Body of pancreas (tissue), 4 donors: Measurements from ENCODE around the gene TMEM59. TPM values are rescaled to one million over a fixed set of nuclear protein-coding genes. Genes with fewer than 3 reads are reported as not detected.

Source experiments
- ATAC-seq: fragments of 150-250 bp; one replicate; pipeline ENCODE4 v1.9.1; 2016
- DNase-seq, 4 donors: peaks; one replicate each; pipeline ENCODE4 v3.0.0-alpha.2; 2019
- H3K27ac ChIP-seq, 4 donors: fragments of 200-600 bp; sonication (generic); 1 replicate in 3 of 4; 2 replicates in 1 of 4; pipeline versions ENCODE4 v1.5.1 to v1.6.1; 2016 to 2019; ENCODE audit warnings: mild to moderate bottlenecking in 1 of 4, mixed read lengths in 1 of 4, moderate library complexity in 1 of 4
- H3K27me3 ChIP-seq, 2 donors: fragments of 200-600 bp; sonication (generic); one replicate each; pipeline ENCODE4 v1.6.0; 2016; ENCODE audit warnings: mild to moderate bottlenecking in 1 of 2
- H3K36me3 ChIP-seq, 2 donors: fragments of 200-600 bp; sonication (generic); replicated peaks in 1 of 2; 2 replicates each; pipeline ENCODE4 v1.5.1; 2016; ENCODE audit warnings: low read depth in 2 of 2; ENCODE audit not compliant: insufficient read depth in 1 of 2
- H3K4me1 ChIP-seq: fragments of 200-600 bp; sonication (generic); one replicate; pipeline ENCODE4 v1.6.0; 2016
- H3K4me3 ChIP-seq, 2 donors: fragments of 200-600 bp; sonication (generic); 1 replicate in 1 of 2; 2 replicates in 1 of 2; pipeline ENCODE4 v1.5.1; 2016 to 2019
- H3K9me3 ChIP-seq, 3 donors: fragments of 200-600 bp; sonication (generic); 1 replicate in 2 of 3; 2 replicates in 1 of 3; pipeline ENCODE4 v1.5.1; 2016
- POLR2A ChIP-seq, 3 donors: fragments of 450-650 bp; IDR thresholded peaks; one replicate each; pipeline ENCODE4 v1.6.1; 2016; ENCODE audit warnings: antibody characterized with exemption in 3 of 3, mild to moderate bottlenecking in 2 of 3
- WGBS, 2 donors: methylation state at CpG; one replicate each; pipeline ENCODE4 v1.1.5; 2017; 5-methylcytosine and 5-hydroxymethylcytosine counted together
- intact Hi-C: fragments of 100-400 bp; cut with DNase I; formaldehyde crosslinking; loops from one replicate; pipeline ENCODE4 v1.15.1; 2023
- total RNA-seq, 2 donors: library from RNA; depleted of rRNA; stranded (reverse); fragments of >200 nt; gene quantifications; one replicate each; pipeline ENCODE4 v1.1.0, GENCODE V29; 2016
- TF ChIP-seq, protein P1 (sequence below), 7 experiments: fragments of 450-650 bp in 4 of 7; fragments of 200-600 bp in 3 of 7; sonication (generic) in 3 of 7; IDR thresholded peaks; one replicate each; pipeline ENCODE4 v1.5.1; 2016 to 2019; ENCODE audit warnings: antibody characterized with exemption in 7 of 7

The TMEM59 gene
- total RNA-seq, 2 donors from 2014 or later = 89.5 to 131 TPM

DNA sequence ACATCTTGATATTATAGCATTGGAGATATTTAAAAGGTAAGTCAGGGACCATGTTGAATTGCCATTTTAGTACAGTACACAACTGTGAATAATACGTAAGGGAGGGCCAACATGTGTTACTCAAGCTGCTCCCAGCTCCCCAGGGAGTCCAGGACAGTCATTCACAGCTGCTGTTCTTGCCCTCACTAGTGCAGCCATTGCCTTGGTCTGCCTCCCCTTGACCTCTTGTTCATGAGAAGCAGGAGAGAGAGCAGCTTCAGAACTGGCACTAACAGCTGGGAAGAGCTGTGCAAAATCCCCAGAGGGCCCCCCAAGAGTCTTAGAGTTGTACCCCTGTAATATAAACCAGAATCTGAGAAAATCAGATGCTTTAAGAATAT lies 16.8 kb upstream of the TMEM59 start:
- Histone ChIP-seq H3K4me1 (no peaks in the 10 kb centered on the region), H3K36me3 (no peaks in the 10 kb centered on the region), H3K9me3 (no peaks in the 10 kb centered on the region), H3K27me3 (no peaks in the 10 kb centered on the region), H3K27ac (no peak overlapping the region), H3K4me3 (no peak overlapping the region)
- 53 to 55% methylated on average over 1 of the region's 1 CpG for WGBS, 2 donors
- no peak for TF ChIP-seq POLR2A (IDR thresholded peaks at IDR 0.05)
- TF ChIP-seq, protein P1, sequence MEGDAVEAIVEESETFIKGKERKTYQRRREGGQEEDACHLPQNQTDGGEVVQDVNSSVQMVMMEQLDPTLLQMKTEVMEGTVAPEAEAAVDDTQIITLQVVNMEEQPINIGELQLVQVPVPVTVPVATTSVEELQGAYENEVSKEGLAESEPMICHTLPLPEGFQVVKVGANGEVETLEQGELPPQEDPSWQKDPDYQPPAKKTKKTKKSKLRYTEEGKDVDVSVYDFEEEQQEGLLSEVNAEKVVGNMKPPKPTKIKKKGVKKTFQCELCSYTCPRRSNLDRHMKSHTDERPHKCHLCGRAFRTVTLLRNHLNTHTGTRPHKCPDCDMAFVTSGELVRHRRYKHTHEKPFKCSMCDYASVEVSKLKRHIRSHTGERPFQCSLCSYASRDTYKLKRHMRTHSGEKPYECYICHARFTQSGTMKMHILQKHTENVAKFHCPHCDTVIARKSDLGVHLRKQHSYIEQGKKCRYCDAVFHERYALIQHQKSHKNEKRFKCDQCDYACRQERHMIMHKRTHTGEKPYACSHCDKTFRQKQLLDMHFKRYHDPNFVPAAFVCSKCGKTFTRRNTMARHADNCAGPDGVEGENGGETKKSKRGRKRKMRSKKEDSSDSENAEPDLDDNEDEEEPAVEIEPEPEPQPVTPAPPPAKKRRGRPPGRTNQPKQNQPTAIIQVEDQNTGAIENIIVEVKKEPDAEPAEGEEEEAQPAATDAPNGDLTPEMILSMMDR (IDR thresholded peaks at IDR 0.05) = no peak
- no peak for DNase-seq
- ATAC-seq = peak; percentile 6
- intact Hi-C loops = loop anchor here (10.0 kb wide), 3 partner anchors 135 to 745 kb away; partner anchors contain the start of genes CYB5RL and MRPL37

DNA sequence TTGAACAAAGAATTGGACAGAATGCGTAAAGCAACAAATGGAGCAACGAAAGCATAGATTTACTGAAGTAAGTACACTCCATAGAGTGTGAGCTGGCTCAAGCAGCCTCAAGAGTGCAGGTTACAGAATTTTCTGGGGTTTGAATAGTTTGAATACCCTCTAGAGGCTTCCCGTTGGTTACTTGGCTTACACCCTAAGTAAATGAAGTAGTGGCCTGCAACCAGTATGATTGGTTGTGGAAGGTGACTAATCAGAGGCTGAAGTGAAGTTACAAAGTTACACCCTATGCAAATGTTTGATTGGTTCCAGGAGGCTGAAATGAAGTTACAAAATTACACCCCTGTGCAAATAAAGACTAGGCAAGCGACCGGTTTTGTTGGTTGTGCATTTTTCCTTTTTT lies 11.3 kb upstream of the TMEM59 start:
- DNase-seq = no peak
- no peak for ATAC-seq
- no peaks in the 10 kb centered on the region for H3K27me3 ChIP-seq
- no peak overlapping the region for H3K27ac ChIP-seq
- H3K4me3 ChIP-seq = no peak overlapping the region
- H3K4me1 ChIP-seq = no peaks in the 10 kb centered on the region
- intact Hi-C loops = loop anchor here (10.0 kb wide), 1 partner anchor 141 kb away; the partner anchor contains the start of genes CYB5RL and MRPL37
- 85 to 95% methylated on average over 5 of the region's 5 CpGs for WGBS, 2 donors
- no peaks in the 10 kb centered on the region for H3K36me3 ChIP-seq
- TF ChIP-seq, protein P1 (IDR thresholded peaks at IDR 0.05) = no peak
- TF ChIP-seq POLR2A (IDR thresholded peaks at IDR 0.05) = no peak
- no peaks in the 10 kb centered on the region for H3K9me3 ChIP-seq

DNA sequence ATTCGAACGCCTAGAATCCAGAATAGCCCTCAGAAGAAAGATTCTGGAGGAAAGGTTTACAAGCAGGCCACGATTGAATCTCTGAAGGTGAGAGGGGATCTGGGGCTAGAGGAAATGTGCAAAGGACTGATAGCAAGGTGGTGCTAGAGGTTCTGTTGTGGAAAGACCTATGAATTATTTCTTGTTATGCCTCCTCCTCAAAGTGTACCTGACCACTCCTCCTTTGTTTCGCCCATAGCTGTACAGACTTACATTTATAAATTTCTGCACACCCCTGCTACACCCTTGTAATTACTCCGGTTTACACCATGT lies 1.4 kb upstream of the TMEM59 start:
- Histone ChIP-seq H3K4me3 (no peak overlapping the region), H3K9me3 (no peaks in the 10 kb centered on the region), H3K36me3 (no peaks in the 10 kb centered on the region), H3K4me1 (peaks cover 32% of the 10 kb centered on the region), H3K27me3 (no peaks in the 10 kb centered on the region), H3K27ac (no peak overlapping the region)
- TF ChIP-seq, protein P1 (IDR thresholded peaks at IDR 0.05) = no peak
- no peak for TF ChIP-seq POLR2A (IDR thresholded peaks at IDR 0.05)
- intact Hi-C loops = loop anchor here (10.0 kb wide), 1 partner anchor 210 kb away; no protein-coding TSS in a partner anchor
- no peak for DNase-seq
- WGBS, 2 donors = 45 to 48% methylated on average over 5 of the region's 5 CpGs
- ATAC-seq = no peak

DNA sequence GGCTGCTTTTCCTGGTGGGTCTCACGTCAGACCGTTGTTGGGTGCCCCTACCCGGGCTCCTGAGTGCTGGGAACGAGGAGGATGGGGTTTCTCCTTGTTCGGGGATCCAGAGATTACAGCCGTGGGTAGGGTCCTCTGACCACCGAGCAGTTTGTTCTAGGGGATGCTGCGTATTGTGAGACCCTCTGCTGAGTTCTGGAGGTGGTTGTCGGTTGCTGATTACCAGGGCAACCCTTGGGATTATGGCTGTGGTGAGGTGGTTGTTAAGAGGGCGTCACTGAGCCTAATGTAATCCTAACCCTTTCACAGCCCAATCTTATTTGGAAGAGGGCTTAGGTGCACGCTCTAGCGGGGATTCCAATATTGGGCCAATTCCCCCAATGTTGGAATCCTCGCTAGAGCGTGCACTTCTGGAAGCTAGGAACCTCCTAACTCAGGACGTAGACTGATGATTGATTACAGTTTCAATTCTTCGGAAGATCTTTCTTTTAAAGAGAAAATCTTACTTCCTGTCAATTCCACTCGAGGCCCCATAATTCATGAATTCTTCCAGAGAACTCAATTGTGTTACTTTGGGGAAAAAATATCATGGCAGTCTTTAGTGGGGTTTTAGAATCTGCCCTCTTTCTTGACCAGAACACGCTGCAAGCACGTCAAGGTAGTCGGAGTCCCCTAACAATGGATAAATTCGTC lies 887 bp upstream of the TMEM59 start:
- H3K27ac ChIP-seq = peak overlapping the region in 3 of 4 donors; percentile 82 to 96 (median 94)
- ATAC-seq (no peak), DNase-seq (no peak)
- H3K27me3 ChIP-seq = no peaks in the 10 kb centered on the region
- WGBS, 2 donors = 5 to 11% methylated on average over 11 to 21 of the region's 21 CpGs
- H3K36me3 ChIP-seq = no peaks in the 10 kb centered on the region
- TF ChIP-seq POLR2A (IDR thresholded peaks at IDR 0.05) = no peak
- TF ChIP-seq, protein P1 (IDR thresholded peaks at IDR 0.05) = no peak
- H3K4me3 ChIP-seq = peak overlapping the region; percentile 56 to 70
- H3K9me3 ChIP-seq = no peaks in the 10 kb centered on the region
- peaks cover 37% of the 10 kb centered on the region for H3K4me1 ChIP-seq
- intact Hi-C loops = loop anchor here (10.0 kb wide), 1 partner anchor 209 kb away; no protein-coding TSS in a partner anchor
